Calu3 (cell line): Measurements from ENCODE around the gene COL5A2. TPM values are rescaled to one million over a fixed set of nuclear protein-coding genes. Genes with fewer than 3 reads are reported as not detected.

ENCODE experiments used
- BruUV-seq: library from RNA; stranded (reverse); fragments of 400-500 nt; replicated peaks from 2 replicates; lab custom pipeline; 2021; lab: Mats Ljungman, UMichigan
- CTCF ChIA-PET: fragments of 300-600 bp; sonication (Branson Sonifier 250); formaldehyde crosslinking; loops from one replicate; lab custom pipeline; 2022; ENCODE audit warnings: antibody characterized with exemption; lab: Charles Lee
- DNase-seq: peaks from one replicate; pipeline ENCODE4 v3.0.0; 2022
- H3K27ac Mint-ChIP-seq: one replicate; pipeline ENCODE4 v1.8.0; 2022; ENCODE audit warnings: mixed read lengths; ENCODE audit not compliant: unreplicated experiment
- H3K27me3 Mint-ChIP-seq: one replicate; pipeline ENCODE4 v1.8.0; 2022; ENCODE audit warnings: mixed read lengths; ENCODE audit not compliant: unreplicated experiment
- H3K36me3 Mint-ChIP-seq: one replicate; pipeline ENCODE4 v1.8.0; 2022; ENCODE audit warnings: mild to moderate bottlenecking, moderate library complexity, mixed read lengths; ENCODE audit not compliant: insufficient read depth, unreplicated experiment
- H3K4me1 Mint-ChIP-seq: one replicate; pipeline ENCODE4 v1.8.0; 2022; ENCODE audit warnings: mild to moderate bottlenecking, low read depth, mixed read lengths; ENCODE audit not compliant: unreplicated experiment
- H3K4me3 Mint-ChIP-seq: one replicate; pipeline ENCODE4 v1.8.0; 2022; ENCODE audit warnings: mild to moderate bottlenecking, low read depth, moderate library complexity, mixed read lengths; ENCODE audit not compliant: unreplicated experiment
- H3K9me3 Mint-ChIP-seq: one replicate; pipeline ENCODE4 v1.8.0; 2022; ENCODE audit warnings: low read depth, mixed read lengths; ENCODE audit not compliant: unreplicated experiment
- CTCF ChIP-seq: fragments of 200-600 bp; IDR thresholded peaks from one replicate; pipeline ENCODE4 v1.8.0; 2022; ENCODE audit warnings: antibody characterized with exemption; ENCODE audit not compliant: unreplicated experiment
- intact Hi-C: fragments of 100-400 bp; cut with micrococcal nuclease; formaldehyde crosslinking; loops from one replicate; pipeline ENCODE4 v1.10.0; 2022; ENCODE audit not compliant: unreplicated experiment
- total RNA-seq: library from RNA; stranded (reverse); gene quantifications from 2 replicates; pipeline ENCODE4 v1.2.3, GENCODE V29; 2022

The COL5A2 gene
- total RNA-seq, 1 experiment from 2014 or later = 1.1 TPM

- H3K36me3 Mint-ChIP-seq = no peaks in the 10 kb centered on the region
- H3K4me3 Mint-ChIP-seq = no peak overlapping the region
- no peaks in the 10 kb centered on the region for H3K4me1 Mint-ChIP-seq
- TF ChIP-seq CTCF = no peak
- H3K27ac Mint-ChIP-seq = no peak overlapping the region
- no TSS peak for BruUV-seq
- CTCF ChIA-PET = no interaction called here
- intact Hi-C loops = no loop called here
- DNase-seq = no peak
- H3K9me3 Mint-ChIP-seq = no peaks in the 10 kb centered on the region
- H3K27me3 Mint-ChIP-seq = no peaks in the 10 kb centered on the region
These were observed 107.5 kb downstream of the COL5A2 start for GRCh38 chr2:189072036-189072435.

- Mint-ChIP-seq H3K9me3 (no peaks in the 10 kb centered on the region), H3K4me3 (no peak overlapping the region), H3K27me3 (no peaks in the 10 kb centered on the region), H3K36me3 (no peaks in the 10 kb centered on the region), H3K27ac (no peak overlapping the region), H3K4me1 (no peaks in the 10 kb centered on the region)
- intact Hi-C loops = no loop called here
- BruUV-seq = no TSS peak
- CTCF ChIA-PET = no interaction called here
- TF ChIP-seq CTCF = no peak
- DNase-seq = no peak
These were observed 109.5 kb downstream of the COL5A2 start for GRCh38 chr2:189069855-189070619.

- CTCF ChIA-PET = no interaction called here
- BruUV-seq = no TSS peak
- Mint-ChIP-seq H3K4me1 (no peaks in the 10 kb centered on the region), H3K4me3 (no peak overlapping the region), H3K27ac (no peak overlapping the region), H3K9me3 (no peaks in the 10 kb centered on the region), H3K36me3 (no peaks in the 10 kb centered on the region), H3K27me3 (no peaks in the 10 kb centered on the region)
- TF ChIP-seq CTCF = no peak
- no peak for DNase-seq
- intact Hi-C loops = no loop called here
These were observed 113.5 kb downstream of the COL5A2 start for GRCh38 chr2:189066037-189066436.

- no TSS peak for BruUV-seq
- no peak for DNase-seq
- no peaks in the 10 kb centered on the region for H3K27me3 Mint-ChIP-seq
- no peak overlapping the region for H3K4me3 Mint-ChIP-seq
- no peaks in the 10 kb centered on the region for H3K36me3 Mint-ChIP-seq
- intact Hi-C loops = no loop called here
- no peak for TF ChIP-seq CTCF
- no peak overlapping the region for H3K27ac Mint-ChIP-seq
- H3K9me3 Mint-ChIP-seq = no peaks in the 10 kb centered on the region
- CTCF ChIA-PET = no interaction called here
- H3K4me1 Mint-ChIP-seq = no peaks in the 10 kb centered on the region
These were observed 119.4 kb downstream of the COL5A2 start for GRCh38 chr2:189060096-189060642.
